ENCODE results near the gene PDSS2. TPM values are rescaled to one million over a fixed set of nuclear protein-coding genes. Genes with fewer than 3 reads are reported as not detected.

Gene PDSS2
- total and polyA plus RNA-seq, 4 donors: 10.5 to 20.9 (median 16.0) TPM

GRCh38 chr6:107192830-107193229, 266.5 kb downstream of the PDSS2 start:
- WGBS: 92% methylated on average over 4 of the region's 4 CpGs

GRCh38 chr6:107187630-107188029, 271.7 kb downstream of the PDSS2 start:
- no peak overlapping the region for H3K9ac ChIP-seq (ENCODE audit: low read depth in 1 of 2, low read length in 2 of 2)
- H3K9me3 ChIP-seq (ENCODE audit: control insufficient read depth in 4 of 4, low read length in 3 of 4): no peaks in the 10 kb centered on the region
- no peaks in the 10 kb centered on the region for H3K4me1 ChIP-seq (ENCODE audit: control insufficient read depth in 4 of 4, insufficient read depth in 4 of 4, low read length in 3 of 4)
- H3K27ac ChIP-seq (ENCODE audit: low read depth in 1 of 2, low read length in 2 of 2): no peak overlapping the region
- no peak for DNase-seq (ENCODE audit: low spot score)
- WGBS: 92% methylated on average over 6 of the region's 6 CpGs
- no peak overlapping the region for H3K4me3 ChIP-seq (ENCODE audit: low read depth in 1 of 3, low read length in 3 of 3)
- H3K27me3 ChIP-seq (ENCODE audit: control insufficient read depth in 4 of 4, insufficient read depth in 4 of 4, low read length in 3 of 4): no peaks in the 10 kb centered on the region
- no peaks in the 10 kb centered on the region for H3K36me3 ChIP-seq (ENCODE audit: control insufficient read depth in 4 of 4, insufficient read depth in 3 of 4, low read depth in 1 of 4, low read length in 3 of 4)
- TF ChIP-seq TAF1 (conservative IDR thresholded peaks at IDR 0.05) (no peak), HNF4A (conservative IDR thresholded peaks at IDR 0.05) (no peak), CTCF (IDR thresholded peaks at IDR 0.05; ENCODE audit: low read depth, low read length, missing input control) (no peak), ZBTB33 (IDR thresholded peaks at IDR 0.05) (no peak), FOXA2 (IDR thresholded peaks at IDR 0.05) (no peak), NR2F2 (IDR thresholded peaks at IDR 0.05) (no peak), YY1 (IDR thresholded peaks at IDR 0.05) (no peak), MAX (IDR thresholded peaks at IDR 0.05) (no peak), FOXA1 (IDR thresholded peaks at IDR 0.05) (no peak), EGR1 (IDR thresholded peaks at IDR 0.05; ENCODE audit: low read depth in 2 of 2) (no peak), RAD21 (IDR thresholded peaks at IDR 0.05) (no peak)

More at GRCh38 chr6:107192830-107193229, 266.5 kb downstream of the PDSS2 start:
- Histone ChIP-seq H3K27me3 (ENCODE audit: control insufficient read depth in 4 of 4, insufficient read depth in 4 of 4, low read length in 3 of 4) (no peaks in the 10 kb centered on the region), H3K27ac (ENCODE audit: low read depth in 1 of 2, low read length in 2 of 2) (no peak overlapping the region), H3K9me3 (ENCODE audit: control insufficient read depth in 4 of 4, low read length in 3 of 4) (no peaks in the 10 kb centered on the region), H3K4me1 (ENCODE audit: control insufficient read depth in 4 of 4, insufficient read depth in 4 of 4, low read length in 3 of 4) (no peaks in the 10 kb centered on the region), H3K4me3 (ENCODE audit: low read depth in 1 of 3, low read length in 3 of 3) (no peak overlapping the region), H3K9ac (ENCODE audit: low read depth in 1 of 2, low read length in 2 of 2) (no peak overlapping the region), H3K36me3 (ENCODE audit: control insufficient read depth in 4 of 4, insufficient read depth in 3 of 4, low read depth in 1 of 4, low read length in 3 of 4) (peaks cover 0 to 3% (median 0%) of the 10 kb centered on the region in 4 donors)
- no peak for TF ChIP-seq FOXA2 (IDR thresholded peaks at IDR 0.05)
- no peak for TF ChIP-seq EGR1 (IDR thresholded peaks at IDR 0.05; ENCODE audit: low read depth in 2 of 2)
- no peak for TF ChIP-seq TAF1 (conservative IDR thresholded peaks at IDR 0.05)
- no peak for TF ChIP-seq ATF3 (IDR thresholded peaks at IDR 0.05)
- no peak for TF ChIP-seq JUND (IDR thresholded peaks at IDR 0.05)
- no peak for TF ChIP-seq NR2F2 (IDR thresholded peaks at IDR 0.05)
- TF ChIP-seq REST (IDR thresholded peaks at IDR 0.05): no peak
- TF ChIP-seq HNF4A (conservative IDR thresholded peaks at IDR 0.05): no peak
- TF ChIP-seq HNF4G (IDR thresholded peaks at IDR 0.05): no peak
- TF ChIP-seq GABPA (IDR thresholded peaks at IDR 0.05 in 1 of 2, conservative IDR thresholded peaks at IDR 0.05 in 1 of 2): no peak
- TF ChIP-seq CTCF (IDR thresholded peaks at IDR 0.05; ENCODE audit: low read depth, low read length, missing input control): no peak
- TF ChIP-seq YY1 (IDR thresholded peaks at IDR 0.05): no peak
- DNase-seq (ENCODE audit: low spot score): no peak
